ENCODE measurements around the gene DNLZ.

- no peak for TF ChIP-seq EZH2phosphoT487 (IDR thresholded peaks at IDR 0.05; ENCODE audit: borderline replicate concordance, low read length)
- no peak for TF ChIP-seq CTCF (IDR thresholded peaks at IDR 0.05; ENCODE audit: low read depth, low read length, poor library complexity, severe bottlenecking)
Observed at GRCh38 chr9:136352682-136353081, 10.9 kb downstream of the DNLZ start.
